Vagina (tissue), 2 donors: ENCODE data around the gene IER5L. TPM values are rescaled to one million over a fixed set of nuclear protein-coding genes. Genes with fewer than 3 reads are reported as not detected.

Experiments
- DNase-seq, 2 donors: peaks; one replicate each; pipeline ENCODE4 v3.0.0-alpha.2; 2017; ENCODE audit errors: extremely low spot score in 2 of 2
- H3K27ac ChIP-seq: fragments of 200-600 bp; sonication (generic); one replicate; pipeline ENCODE4 v1.5.1; 2019
- H3K27me3 ChIP-seq: fragments of 200-600 bp; sonication (generic); one replicate; pipeline ENCODE4 v1.5.1; 2019
- H3K36me3 ChIP-seq, 2 donors: fragments of 200-600 bp; sonication (generic); one replicate each; pipeline ENCODE4 v1.5.1; 2017 to 2019
- H3K4me1 ChIP-seq: fragments of 200-600 bp; sonication (generic); one replicate; pipeline ENCODE4 v1.5.1; 2019
- H3K4me3 ChIP-seq, 2 donors: fragments of 200-600 bp; sonication (generic); 1 replicate in 1 of 2; 2 replicates in 1 of 2; pipeline ENCODE4 v1.5.1; 2016 to 2019
- H3K9me3 ChIP-seq: fragments of 200-600 bp; sonication (generic); one replicate; pipeline ENCODE4 v1.5.1; 2019
- POLR2A ChIP-seq, 2 donors: fragments of 450-650 bp; IDR thresholded peaks; one replicate each; pipeline ENCODE4 v1.6.1; 2017; ENCODE audit warnings: antibody characterized with exemption in 2 of 2, mild to moderate bottlenecking in 2 of 2, moderate library complexity in 2 of 2
- POLR2AphosphoS5 ChIP-seq, 2 donors: sonication (generic); formaldehyde crosslinking; IDR thresholded peaks; one replicate each; pipeline ENCODE4 v1.9.0; 2017; ENCODE audit warnings: antibody characterized with exemption in 2 of 2, mild to moderate bottlenecking in 2 of 2, low read depth in 1 of 2; ENCODE audit not compliant: insufficient read depth in 1 of 2
- intact Hi-C: fragments of 100-400 bp; cut with DNase I; formaldehyde crosslinking; loops from one replicate; pipeline ENCODE4 v1.15.1; 2023
- total RNA-seq: library from RNA; depleted of rRNA; stranded (reverse); fragments of >200 nt; gene quantifications from one replicate; pipeline ENCODE4 v1.2.3, GENCODE V29; 2016
- TF ChIP-seq, protein P1 (sequence below), 3 experiments: fragments of 450-650 bp in 2 of 3; fragments of 200-600 bp in 1 of 3; sonication (generic) in 1 of 3; IDR thresholded peaks; one replicate each; pipeline ENCODE4 v1.5.1; 2017 to 2019; ENCODE audit warnings: antibody characterized with exemption in 3 of 3, mild to moderate bottlenecking in 2 of 3, moderate library complexity in 2 of 3

The IER5L gene
- total RNA-seq, 1 donor from 2014 or later: 34.4 TPM

DNA sequence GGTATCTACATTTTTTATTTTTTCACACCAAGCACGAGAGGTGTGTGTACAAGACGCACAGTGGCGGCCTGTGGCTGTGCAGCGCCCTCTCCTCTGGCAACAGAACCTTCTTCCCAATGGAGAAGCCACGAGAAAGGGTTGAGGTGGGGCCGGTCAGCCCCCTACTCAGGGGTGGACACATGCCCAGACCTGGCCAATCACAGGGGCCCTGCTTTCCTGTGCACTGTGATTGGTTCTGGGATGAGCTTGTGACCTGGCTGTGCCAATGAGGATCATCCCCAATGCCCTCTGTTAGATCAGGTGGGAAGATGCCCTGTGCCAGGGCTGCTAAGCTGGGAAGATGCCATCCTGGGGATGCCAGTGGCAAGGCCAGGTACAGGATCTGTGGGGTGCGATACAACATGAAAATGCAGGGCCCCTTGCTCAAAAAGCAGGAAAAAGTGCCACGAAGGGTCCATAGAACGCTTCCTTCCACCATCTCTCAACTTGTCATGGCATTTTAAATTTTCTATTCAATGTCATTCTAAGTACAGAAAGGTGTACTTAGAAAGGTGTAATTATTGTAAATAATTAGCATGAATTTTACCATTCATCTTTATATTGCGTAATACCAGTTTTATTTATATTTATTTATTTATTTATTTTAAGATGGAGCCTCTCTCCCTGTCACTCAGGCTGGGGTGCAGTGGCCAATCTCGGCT lies 15.4 kb downstream of the IER5L start:
- Histone ChIP-seq H3K36me3 (no peaks in the 10 kb centered on the region), H3K27ac (peak overlapping the region; percentile 91), H3K9me3 (no peaks in the 10 kb centered on the region), H3K27me3 (no peaks in the 10 kb centered on the region), H3K4me3 (no peak overlapping the region), H3K4me1 (peaks cover 41% of the 10 kb centered on the region)
- intact Hi-C loops: no loop called here
- no peak for DNase-seq
- TF ChIP-seq POLR2A (IDR thresholded peaks at IDR 0.05) (no peak), POLR2AphosphoS5 (IDR thresholded peaks at IDR 0.05; ENCODE audit: insufficient read depth in 1 of 2, low read depth in 1 of 2) (no peak)
- TF ChIP-seq, protein P1, sequence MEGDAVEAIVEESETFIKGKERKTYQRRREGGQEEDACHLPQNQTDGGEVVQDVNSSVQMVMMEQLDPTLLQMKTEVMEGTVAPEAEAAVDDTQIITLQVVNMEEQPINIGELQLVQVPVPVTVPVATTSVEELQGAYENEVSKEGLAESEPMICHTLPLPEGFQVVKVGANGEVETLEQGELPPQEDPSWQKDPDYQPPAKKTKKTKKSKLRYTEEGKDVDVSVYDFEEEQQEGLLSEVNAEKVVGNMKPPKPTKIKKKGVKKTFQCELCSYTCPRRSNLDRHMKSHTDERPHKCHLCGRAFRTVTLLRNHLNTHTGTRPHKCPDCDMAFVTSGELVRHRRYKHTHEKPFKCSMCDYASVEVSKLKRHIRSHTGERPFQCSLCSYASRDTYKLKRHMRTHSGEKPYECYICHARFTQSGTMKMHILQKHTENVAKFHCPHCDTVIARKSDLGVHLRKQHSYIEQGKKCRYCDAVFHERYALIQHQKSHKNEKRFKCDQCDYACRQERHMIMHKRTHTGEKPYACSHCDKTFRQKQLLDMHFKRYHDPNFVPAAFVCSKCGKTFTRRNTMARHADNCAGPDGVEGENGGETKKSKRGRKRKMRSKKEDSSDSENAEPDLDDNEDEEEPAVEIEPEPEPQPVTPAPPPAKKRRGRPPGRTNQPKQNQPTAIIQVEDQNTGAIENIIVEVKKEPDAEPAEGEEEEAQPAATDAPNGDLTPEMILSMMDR (IDR thresholded peaks at IDR 0.05): no peak

DNA sequence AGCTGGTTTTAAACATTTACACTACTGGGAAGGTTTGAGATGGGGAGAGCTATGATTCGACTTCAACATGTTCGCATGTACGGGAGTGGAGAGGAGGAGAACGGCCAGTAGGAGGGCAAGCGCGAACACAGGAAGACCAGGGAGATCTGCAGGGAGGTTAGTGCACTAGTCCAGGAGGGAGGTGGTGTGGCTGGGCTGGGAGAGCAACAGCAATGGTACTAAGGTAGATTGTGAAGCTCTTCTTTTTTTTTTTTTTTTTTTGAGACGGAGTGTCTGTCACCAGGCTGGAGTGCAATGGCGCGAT lies 16.6 kb downstream of the IER5L start:
- intact Hi-C loops: no loop called here
- H3K27me3 ChIP-seq: no peaks in the 10 kb centered on the region
- H3K9me3 ChIP-seq: no peaks in the 10 kb centered on the region
- H3K27ac ChIP-seq: no peak overlapping the region
- TF ChIP-seq POLR2A (IDR thresholded peaks at IDR 0.05) (no peak), POLR2AphosphoS5 (IDR thresholded peaks at IDR 0.05; ENCODE audit: insufficient read depth in 1 of 2, low read depth in 1 of 2) (no peak)
- TF ChIP-seq, protein P1 (IDR thresholded peaks at IDR 0.05): no peak
- DNase-seq: no peak
- no peaks in the 10 kb centered on the region for H3K36me3 ChIP-seq
- peaks cover 30% of the 10 kb centered on the region for H3K4me1 ChIP-seq
- H3K4me3 ChIP-seq: no peak overlapping the region

DNA sequence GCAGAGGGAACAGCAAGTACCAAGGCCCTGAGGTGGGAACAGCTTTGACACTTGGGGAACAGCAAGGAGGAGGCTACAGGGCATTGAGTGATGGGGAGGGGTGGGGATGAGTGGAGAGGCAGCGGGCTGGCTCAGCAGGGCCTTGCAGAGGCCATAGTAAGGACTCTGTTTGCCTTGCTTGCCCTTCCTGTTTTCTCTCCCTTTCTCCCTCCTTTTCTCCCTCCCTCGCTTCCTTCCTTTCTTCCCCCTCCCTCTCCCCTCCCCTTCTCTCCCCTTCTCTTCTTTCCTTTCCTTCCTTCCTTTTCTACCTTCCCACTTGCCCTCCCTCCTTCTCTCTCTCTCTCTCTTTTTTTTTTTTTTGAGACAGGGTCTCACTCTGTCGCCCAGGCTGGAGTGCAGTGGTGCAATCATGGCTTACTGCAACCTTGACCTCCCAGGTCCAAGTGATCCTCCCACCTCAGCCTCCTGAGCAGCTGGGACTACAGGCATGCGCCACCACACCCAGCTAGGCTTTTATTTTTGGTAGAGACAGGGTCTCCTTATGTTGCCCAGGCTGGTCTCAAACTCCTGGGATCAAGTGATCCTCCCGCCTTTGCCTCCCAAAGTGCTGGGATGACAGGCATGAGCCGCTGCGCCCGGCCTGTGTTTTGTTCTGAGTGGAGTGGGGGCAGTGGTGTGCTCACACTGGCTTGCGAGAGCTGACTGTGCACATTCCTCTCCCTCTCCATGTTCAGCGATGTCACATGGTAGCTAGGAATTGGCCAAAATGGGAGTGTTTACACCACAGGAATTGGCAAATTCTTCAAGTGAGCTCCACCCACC lies 17.1 kb downstream of the IER5L start:
- no peaks in the 10 kb centered on the region for H3K9me3 ChIP-seq
- no peaks in the 10 kb centered on the region for H3K27me3 ChIP-seq
- no peak for DNase-seq
- TF ChIP-seq POLR2A (IDR thresholded peaks at IDR 0.05): no peak
- H3K27ac ChIP-seq: no peak overlapping the region
- peaks cover 24% of the 10 kb centered on the region for H3K4me1 ChIP-seq
- H3K4me3 ChIP-seq: no peak overlapping the region
- intact Hi-C loops: no loop called here
- H3K36me3 ChIP-seq: no peaks in the 10 kb centered on the region

DNA sequence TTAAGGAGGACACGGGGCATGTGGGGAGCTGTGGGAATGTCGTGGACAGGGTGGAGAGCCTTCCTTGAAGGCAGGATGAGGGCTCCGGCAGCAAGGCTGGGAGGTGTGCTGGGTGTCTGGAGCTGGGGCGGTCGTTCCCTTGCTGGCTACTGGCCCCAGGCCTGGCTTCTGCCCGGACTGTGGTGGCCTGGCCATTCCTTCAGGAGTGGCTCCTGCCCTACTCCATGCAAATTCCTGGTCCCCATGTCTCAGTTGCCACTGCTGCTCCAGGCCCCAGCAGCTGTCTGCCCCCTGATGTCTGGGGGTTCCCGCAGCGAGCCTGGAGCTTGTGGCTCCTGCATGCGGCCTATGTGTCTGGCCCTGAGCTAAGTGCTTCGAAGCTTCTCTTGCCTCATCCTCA lies 21.9 kb downstream of the IER5L start:
- DNase-seq: no peak
- H3K9me3 ChIP-seq: no peaks in the 10 kb centered on the region
- no peaks in the 10 kb centered on the region for H3K27me3 ChIP-seq
- no peak overlapping the region for H3K27ac ChIP-seq
- no peak overlapping the region for H3K4me3 ChIP-seq
- intact Hi-C loops: no loop called here
- H3K36me3 ChIP-seq: peaks cover 0 to 5% of the 10 kb centered on the region in 2 donors
- TF ChIP-seq POLR2A (IDR thresholded peaks at IDR 0.05): no peak
- TF ChIP-seq POLR2AphosphoS5 (IDR thresholded peaks at IDR 0.05; ENCODE audit: insufficient read depth in 1 of 2, low read depth in 1 of 2): no peak
- TF ChIP-seq, protein P1 (IDR thresholded peaks at IDR 0.05): no peak
- no peaks in the 10 kb centered on the region for H3K4me1 ChIP-seq

DNA sequence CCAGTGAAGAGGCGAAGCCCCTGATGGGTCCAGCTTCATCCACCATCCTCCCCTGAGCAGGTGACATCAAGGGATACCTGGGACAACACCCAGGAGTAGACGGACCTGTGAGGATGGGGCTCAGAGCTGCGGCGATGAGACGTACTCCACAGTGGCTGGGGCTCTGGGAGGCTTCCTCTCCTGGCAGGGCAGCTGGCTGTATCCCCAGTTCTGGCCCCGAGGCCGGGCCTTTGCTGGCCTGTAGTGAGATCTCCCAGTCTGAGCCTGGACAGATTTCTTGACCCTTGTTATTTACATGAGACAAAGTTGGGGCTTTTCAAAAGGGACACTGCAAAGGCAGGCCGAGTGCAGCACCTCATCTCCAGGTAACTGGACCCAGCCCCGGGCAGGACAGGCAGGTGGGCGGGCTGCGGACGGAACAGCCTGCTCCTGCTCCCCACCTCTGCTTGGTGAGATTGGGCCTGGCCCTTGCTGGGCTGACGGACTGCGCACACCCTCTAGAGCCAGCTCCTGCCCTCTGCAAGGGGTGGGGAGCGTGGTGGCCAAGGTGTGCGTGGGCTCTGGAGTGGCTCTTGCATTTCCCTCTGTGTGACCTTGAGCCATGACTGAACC lies 23.1 kb downstream of the IER5L start:
- no peaks in the 10 kb centered on the region for H3K27me3 ChIP-seq
- no peaks in the 10 kb centered on the region for H3K9me3 ChIP-seq
- peaks cover 0 to 7% of the 10 kb centered on the region in 2 donors for H3K36me3 ChIP-seq
- H3K4me1 ChIP-seq: no peaks in the 10 kb centered on the region
- no peak overlapping the region for H3K4me3 ChIP-seq
- TF ChIP-seq, protein P1 (IDR thresholded peaks at IDR 0.05): no peak
- no peak for TF ChIP-seq POLR2AphosphoS5 (IDR thresholded peaks at IDR 0.05; ENCODE audit: insufficient read depth in 1 of 2, low read depth in 1 of 2)
- no peak for TF ChIP-seq POLR2A (IDR thresholded peaks at IDR 0.05)
- no peak overlapping the region for H3K27ac ChIP-seq
- intact Hi-C loops: no loop called here
- no peak for DNase-seq
